Esophagus muscularis mucosa (tissue), 3 donors: ENCODE results near the gene DAW1.

Experiments used
- CTCF ChIP-seq, 3 experiments: fragments of 200-600 bp in 2 of 3; fragments of 450-650 bp in 1 of 3; sonication (generic) in 2 of 3; IDR thresholded peaks; one replicate each; pipeline ENCODE4 v1.5.1; 2017 to 2019; ENCODE audit warnings: antibody characterized with exemption in 3 of 3, mild to moderate bottlenecking in 2 of 3, moderate library complexity in 1 of 3
- POLR2A ChIP-seq: fragments of 450-650 bp; IDR thresholded peaks from one replicate; pipeline ENCODE4 v1.6.1; 2017; ENCODE audit warnings: antibody characterized with exemption, moderate library complexity, mild to moderate bottlenecking, low read depth
- POLR2AphosphoS5 ChIP-seq, 2 donors: sonication (generic); formaldehyde crosslinking; IDR thresholded peaks; one replicate each; pipeline ENCODE4 v1.6.1; 2017; ENCODE audit warnings: antibody characterized with exemption in 2 of 2

DNA sequence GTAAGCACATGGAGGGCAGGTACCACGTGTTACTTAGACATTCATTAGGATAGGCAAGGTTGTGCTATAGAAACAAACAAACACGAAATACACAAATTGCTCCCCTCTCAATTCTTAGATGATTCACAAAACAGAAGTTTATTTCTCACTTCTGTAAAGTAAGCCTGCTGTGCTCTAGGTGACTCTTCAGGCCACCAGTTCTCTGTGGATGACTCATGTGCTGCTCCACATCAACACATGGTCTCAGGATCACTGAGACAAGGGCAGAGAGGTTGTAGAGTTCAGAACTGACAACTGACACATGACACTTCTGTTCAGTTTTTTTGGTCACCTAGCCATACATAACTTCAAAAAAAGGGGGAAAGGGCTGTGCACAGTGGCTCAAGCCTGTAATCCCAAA is 70.6 kb downstream of the DAW1 start:
- no peak for TF ChIP-seq POLR2A
- no peak for TF ChIP-seq CTCF (IDR thresholded peaks at IDR 0.05)
- TF ChIP-seq POLR2AphosphoS5 (IDR thresholded peaks at IDR 0.05) = no peak
